AG20443 (cell line): ENCODE data around the gene XPNPEP1.

Experiments used
- DNase-seq: peaks from one replicate; pipeline ENCODE4 v3.0.0; 2012; ENCODE audit warnings: low spot score, mixed read lengths

XPNPEP1 gene

DNA sequence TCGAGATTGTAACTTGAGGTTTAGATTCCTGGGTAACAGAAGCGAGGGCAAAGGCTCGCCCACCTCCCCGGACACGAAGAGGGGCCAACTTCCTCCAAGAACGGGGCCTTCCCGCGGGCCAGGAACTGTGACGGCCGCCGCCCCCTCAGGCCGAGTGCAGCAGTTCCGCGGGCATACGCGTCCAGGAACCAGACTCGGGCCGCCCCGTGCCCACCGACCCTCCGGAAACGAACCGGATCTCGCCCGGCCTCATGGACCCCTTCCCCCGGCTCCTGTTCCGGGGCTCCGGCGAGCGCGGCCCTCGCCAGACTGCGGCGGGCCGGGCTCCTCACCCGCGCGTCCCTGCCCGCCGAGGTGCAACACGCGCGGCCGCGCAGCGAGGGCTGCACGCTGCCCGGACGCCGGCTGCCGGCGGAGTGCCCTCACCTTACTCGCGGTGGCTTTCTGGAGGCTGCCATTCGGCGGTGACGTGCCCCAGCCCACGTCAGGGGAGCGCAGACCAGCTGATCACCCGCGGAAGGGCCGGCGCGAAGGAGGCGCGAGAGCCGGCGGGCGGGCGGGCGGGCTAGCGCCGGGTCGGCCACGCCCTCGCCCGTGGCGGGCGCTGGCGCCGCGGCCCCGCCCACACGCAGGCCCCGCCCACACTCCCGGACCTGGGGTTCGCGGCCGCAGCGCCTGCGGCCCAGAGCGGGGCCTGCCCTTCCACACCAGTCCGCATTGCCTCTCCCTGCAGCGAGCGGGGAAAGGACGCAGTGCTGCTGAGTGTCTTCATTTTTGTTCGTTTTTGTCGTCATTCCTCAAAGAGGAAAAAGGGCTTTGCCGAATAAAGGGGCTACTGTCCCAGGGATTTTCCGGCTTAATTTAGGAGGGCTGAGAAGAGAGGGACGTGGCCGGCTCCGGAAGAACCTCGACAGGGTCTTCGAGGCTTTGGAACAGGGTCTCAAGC lies at the start of gene XPNPEP1:
XPNPEP1 (minus strand) TSS at position 536 of the 946 bp plus-strand sequence; CDS start at position 458, 78 bp downstream.
- DNase-seq = peak; percentile 99

DNA sequence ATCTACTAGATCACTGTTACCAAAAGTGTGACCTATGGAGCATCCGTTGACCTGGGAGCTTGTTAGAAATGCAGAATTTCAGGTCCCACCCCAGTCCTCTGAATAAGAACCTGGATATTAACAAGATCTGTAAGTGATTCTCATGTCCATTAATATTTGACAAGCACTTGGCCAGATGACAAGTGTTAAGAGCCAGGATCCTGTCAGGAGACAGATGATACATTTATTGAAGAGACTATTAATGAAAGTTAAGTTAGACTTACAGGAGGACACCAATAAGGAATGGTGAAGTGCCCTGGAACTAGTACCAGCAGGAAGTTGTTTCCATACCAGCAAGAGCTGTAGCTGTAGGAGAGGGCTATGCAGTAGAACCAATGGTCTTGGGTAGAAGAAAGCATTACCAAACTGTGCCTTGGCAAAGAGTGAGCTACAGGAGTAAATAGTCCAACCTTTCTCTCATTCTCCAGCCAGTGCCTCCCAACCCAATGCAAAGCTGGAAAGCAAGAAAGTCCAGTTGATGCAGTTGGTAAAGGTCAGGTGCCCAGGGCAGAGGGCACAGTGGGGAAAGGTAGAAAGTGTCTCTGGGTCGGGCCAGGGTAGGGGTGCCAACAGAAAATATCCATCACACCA lies 49.2 kb upstream of the XPNPEP1 start:
- no peak for DNase-seq

DNA sequence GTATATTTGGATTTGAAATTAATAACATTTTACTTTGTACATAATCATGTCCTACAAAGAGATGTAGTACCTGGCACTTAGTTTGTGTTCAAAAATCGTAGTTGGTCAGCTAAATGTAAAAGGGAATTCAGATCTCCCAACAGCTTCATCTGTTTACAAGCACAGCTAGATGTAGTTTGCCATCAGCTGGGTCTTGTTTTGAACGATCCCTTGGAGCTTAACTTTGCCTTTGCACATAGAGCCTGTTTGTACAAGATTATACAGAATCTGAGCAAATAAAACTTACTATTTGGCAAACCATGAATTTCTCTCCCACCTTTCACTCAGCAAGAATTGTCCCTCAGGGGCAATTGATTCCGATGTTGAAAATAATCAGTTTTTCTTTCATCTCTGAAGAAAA lies 48.3 kb upstream of the XPNPEP1 start:
- no peak for DNase-seq

DNA sequence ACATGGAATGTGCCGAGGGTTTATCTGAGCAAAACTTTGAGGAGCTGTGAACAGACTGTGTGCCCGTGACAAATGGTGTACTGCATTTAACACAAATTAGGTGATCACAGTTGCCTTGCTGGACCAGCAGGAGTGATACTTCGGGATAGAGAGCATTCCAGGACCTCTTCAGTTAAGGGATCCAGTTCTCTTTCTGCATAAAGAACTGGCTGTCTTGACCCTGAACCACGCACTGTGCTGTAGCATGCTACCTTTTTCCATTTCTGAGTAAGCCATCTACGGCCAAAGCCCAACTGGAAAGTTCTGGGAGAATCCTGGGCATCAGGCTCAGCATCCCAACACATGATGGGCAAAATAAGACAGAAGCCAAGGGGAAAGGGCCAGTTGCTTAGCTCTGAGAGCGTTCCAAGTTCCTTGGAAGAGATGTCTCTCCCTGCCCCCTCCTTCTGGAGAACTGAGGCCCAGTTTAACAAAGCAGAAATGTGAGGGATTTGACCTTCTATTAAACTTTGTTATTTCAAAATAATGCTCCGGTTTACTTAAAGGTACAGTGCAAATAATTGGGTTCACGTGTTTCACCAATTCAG lies 46.5 kb upstream of the XPNPEP1 start:
- no peak for DNase-seq

DNA sequence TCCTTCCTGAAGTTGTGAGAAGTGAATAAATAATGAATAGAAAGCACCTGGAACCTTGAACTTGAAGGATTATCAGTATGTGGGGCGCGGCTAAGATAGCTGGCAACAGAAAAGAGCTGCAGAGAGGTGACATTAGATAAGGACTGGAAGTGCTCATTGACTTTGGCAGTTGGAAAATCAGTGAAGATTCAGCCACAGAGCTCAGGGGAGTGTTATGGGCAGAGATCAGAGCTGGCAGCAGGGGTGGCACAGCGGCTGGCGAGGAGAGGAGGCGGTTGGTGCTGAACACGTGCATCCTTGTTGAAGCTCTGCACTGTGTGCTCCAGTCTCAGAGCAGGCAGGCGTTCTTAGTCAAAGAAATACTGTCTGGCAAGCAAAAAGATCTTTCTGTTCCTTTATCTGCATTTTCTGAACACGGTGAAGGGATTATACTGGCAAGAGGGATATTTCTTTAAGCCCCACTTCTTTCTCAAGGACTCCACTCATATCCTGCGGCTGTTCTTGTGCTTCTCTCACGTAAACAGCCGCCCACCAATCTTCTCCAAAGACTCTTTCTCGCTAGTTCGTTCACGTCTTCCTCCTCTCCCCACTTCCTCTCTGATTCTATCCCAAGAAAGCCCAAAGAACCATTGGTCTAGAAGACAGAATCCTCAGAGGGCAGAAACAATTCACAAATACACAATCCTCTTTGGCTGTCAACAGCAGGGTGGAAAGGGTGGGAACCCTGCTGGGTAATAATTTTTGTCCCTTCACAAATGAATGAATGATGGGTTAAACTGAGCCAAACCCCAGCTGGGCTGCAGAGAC lies 45.8 kb upstream of the XPNPEP1 start:
- no peak for DNase-seq

DNA sequence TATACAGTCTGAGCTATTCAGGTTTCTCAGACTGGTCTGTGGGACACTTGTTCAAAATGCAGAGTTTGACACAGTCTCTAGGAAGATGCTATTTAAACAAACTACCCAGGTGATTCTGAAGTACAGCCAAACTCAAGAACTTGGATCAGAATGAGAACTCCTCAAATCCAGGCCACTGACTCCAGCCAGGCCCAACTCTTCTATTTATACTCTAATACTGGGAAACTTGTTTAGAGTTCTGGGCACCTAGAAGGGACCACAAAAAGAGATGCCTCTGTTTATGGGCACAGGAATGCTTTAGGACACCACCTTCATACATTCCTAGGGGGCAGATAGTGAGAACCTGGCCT lies 44.4 kb upstream of the XPNPEP1 start:
- no peak for DNase-seq

DNA sequence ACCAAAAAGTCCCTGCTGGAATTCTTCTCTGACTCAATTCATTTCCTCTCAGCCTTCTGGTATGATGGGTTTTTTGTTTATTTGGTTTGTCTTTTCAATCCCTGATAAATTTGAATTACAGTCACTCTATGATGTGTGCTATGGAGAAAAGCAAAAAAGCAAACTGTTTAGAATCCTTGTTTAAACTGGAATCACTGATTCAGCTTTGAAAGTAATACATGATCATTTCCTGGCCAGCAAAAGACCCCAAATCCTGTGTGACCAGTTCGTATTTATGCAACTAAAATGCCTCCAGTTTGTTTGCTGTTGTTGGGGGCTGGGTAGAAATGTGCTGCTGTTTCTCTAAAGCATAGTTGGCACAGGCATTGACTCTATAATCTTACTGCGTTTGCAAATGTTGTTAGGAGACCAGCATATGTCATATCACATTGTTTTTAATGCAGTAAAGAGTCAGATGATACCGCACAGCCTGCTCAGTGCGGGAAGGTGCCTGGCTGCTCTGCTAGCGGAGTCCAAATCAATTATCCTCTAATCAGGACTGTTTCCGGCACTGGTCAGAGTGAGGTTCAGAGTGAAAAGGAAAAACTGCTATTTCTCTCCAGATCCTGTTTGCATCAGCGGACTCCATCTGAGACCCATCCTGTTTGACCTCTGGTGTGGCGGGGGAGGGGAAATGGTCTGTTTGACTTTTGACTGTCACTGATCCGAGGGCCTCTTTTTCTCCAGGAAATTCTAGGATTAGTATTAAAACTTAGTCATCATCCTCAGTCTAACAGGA lies 43.8 kb upstream of the XPNPEP1 start:
- peak; percentile 32 for DNase-seq

DNA sequence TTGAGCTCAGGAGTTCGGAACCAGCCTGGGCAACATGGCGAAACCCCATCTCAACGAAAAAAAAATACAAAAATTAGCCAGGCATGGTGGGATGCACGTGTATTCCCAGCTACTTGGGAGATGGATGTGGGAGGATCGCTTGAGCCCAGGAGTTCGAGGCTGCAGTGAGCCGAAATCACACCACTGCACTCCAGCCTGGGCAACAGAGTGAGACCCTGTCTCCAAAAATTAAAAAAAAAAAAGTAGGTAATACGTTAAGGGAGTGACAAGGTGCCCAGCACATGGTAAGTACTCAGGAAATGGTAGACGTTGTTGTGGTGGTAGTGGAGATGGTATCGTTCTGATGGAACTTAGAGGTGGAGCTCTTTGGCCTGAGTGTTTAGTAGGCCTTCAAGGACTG lies 41.0 kb upstream of the XPNPEP1 start:
- no peak for DNase-seq

DNA sequence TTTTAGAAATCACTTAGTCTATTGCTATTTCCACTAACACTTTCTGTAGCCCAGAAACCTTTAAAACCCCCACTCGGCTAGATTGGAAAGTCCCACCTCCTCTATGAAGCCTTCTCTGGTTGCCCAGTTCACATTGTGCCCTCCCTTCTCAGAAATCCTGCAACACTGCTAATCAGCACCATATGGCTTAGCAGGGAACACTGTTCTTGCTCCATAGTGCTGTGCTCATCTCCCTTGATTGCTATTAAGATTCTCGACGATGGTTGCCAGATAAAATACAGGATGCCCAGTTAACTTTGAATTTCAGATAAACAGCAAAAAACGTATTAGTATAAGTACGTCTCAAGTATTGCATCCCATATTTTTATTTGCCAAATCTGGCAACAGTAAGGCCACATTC lies 40.1 kb upstream of the XPNPEP1 start:
- peak; percentile 74 for DNase-seq

DNA sequence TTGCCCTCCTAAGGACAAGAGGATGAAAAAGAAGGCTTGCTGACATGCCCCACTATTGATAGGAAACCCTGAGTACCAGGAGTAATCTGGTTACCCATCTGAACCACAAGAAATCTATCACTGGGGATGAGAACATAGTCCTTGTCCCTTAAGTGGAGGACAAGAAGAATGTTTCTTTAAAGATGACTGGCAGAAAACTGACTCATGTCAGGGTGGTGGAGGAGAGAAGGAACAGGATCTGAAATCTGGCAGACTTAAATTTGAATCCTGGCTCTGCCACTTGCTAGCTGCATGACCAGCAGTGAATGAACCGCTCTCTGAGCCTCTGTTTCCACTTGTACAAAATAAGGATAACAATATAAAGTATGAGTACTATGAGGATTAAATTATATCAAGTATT lies 38.9 kb upstream of the XPNPEP1 start:
- no peak for DNase-seq

DNA sequence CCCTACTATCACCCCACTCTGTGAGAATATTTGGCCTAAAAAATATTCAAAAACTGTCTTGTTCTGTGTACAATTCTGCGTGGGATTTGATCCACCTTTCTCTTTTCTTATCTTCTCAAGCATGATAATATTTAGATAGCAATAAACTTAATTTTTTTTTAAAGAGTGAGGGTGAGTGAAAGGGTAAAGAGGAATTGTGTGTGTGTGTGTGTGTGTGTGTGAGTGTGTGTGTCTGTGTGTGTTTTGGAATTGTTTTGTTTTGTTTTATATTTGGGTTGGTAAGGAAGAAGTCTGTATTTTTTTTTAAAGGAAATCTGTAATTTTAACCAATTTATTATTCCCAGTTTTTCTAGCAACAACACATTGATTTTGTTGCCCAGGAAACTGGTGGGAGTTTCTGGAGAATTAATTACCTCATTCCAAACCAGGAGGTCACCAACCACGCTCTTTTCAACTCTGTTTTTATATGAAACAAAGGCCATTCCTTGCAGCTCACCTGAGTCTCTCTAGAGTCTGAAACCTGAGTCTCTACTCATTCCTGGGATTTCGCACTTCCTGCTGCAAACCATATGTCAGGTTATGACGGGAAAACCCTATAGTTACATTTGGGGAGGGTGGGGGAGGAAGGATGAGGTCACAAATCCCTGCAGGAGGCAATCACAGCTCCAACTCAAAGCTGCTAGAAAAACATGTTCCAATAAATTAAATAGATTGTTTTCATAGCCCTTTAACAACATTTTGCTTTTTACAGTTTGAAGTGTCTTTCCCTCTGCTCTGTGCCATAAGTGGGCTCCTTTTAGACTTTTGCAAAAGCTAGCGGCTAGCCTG lies 38.1 kb upstream of the XPNPEP1 start:
- DNase-seq = no peak

DNA sequence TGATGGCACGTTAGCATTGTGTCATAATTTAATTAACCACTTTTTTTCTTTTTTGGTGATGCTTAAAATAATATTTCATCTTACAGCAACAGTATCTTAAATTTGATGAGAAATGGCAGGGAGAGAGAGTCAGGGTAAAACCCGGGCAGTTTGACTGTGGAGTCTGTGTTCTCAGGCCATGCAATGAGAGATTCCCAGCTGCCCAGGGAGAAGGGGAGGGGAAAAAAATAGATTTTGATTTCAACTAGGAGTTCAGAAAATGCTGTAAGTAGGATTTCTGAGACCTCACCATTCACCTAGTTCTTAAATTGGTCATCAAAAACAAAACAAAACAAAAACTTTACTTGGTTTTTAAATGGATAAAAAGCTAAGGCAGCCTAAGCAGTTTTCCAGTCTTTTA lies 37.4 kb upstream of the XPNPEP1 start:
- DNase-seq = no peak

DNA sequence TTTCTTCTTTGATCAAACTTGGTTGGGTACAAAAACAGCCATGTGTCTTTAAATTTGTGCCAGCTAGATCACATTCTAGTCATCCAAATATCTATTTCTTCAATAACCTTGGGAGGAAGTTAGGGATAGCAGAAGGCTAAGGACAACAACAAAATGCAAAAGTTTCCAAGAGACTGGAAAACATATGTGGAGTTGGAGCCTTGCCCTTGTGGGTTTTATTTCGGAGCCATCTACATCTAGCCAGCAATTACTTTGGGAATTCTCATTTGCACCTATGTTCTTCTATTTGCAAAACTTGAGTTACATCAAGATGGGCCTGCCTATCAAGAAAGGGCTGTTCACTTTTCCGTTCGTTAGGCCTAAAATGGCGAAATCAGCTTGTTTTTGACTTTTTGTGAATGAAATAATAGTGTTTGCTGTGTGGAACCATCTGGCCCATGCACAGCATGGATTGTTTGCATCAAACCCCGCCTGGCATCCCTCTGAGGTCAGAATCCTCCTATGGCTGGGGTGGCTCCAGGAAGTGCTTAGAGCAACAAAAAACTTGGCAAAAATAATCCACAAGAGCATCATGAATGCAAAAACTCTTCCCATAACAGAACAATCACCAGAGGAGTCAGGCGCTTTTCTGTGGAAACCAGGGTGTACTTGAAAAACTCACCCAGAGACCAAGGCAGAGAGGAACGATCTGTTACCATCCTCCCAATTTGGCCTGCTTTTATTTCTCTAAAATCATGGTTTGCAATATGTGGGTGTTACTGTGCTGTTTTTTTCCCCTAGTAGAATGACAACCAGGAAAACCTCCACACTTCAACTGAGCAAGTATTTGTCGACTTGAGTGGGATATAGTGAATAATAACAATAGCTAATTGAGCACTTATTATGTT lies 36.2 kb upstream of the XPNPEP1 start:
- DNase-seq = no peak

DNA sequence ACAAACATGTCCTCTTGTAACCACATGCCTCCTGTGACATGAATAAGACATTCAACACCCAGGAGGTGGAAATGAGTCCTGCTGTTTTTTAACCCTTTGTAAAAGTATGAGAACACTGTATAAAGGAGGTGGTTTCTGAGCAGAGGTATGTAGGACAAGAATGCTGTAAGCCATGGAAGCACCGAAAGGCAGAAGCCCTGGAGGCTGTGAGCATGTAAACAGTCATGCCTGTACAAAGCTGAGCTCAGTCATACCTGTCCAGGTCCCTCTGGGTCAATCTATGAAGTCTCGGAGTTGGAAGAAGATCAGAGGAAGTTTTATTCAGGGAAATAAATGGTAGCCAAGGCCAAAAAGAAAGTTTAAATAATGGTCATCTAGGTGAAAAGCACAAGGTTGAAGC lies 34.7 kb upstream of the XPNPEP1 start:
- DNase-seq = no peak

DNA sequence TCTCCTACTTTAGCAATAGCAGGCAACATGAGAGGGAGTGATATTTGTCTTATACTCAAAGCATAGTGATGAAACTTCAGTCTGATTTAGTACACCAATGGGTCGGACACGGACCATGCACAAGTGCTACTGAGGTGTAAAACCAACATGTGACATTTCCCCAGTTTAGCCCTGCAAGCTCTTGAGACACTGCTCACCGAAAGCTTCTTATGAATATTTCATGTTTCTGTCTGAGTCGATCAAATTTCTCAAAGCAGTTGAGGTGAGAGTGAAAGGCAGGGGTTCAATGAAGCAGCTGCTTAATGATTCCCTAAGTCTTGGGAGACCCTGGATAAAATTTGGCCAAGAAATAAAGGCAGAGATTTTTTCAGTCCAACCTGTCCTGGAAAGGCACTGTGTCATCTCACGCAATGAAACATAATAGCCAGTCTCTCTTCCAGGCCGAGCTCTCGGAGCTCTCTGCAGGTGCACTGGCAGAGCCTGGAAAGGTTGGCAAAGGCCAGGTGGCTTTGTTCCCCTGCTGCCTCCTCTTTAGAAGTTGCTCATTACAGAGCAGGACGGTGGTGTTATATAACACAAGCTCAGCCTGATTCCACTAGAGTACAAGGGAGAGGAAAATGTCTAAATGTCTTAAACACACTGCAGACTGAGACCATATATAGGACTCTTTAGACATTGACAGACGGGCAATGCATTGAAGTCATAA lies 33.9 kb upstream of the XPNPEP1 start:
- no peak for DNase-seq

DNA sequence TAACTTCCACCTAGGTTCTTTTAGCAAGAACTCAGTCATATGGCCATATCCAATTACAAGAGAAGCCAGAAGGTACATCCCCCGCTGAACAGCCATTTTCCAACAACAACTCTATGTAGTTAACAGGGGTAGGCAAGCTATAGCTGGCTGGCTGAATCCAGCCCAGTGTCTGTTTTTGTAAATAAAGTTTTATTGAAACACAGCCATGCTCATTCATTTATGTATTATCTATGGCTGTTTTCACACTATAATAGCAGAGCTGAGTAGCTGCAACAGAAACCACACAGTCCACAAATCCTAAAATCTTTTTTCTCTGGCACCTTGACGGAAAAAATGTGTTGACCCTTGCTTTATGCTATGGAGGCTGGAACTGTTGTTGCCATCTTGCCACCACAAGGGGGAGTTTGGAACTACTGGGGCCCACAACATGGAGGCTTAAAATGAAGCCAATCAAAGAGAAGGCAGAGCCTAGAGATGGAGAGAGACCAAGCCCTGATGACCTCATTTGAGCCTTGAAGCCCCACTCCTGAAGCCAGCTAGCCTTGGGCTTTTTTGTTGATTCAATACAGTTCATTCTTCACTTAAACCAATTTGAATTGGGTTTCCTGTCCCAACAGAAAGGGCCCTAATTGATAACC lies 33.3 kb upstream of the XPNPEP1 start:
- peak; percentile 42 for DNase-seq

DNA sequence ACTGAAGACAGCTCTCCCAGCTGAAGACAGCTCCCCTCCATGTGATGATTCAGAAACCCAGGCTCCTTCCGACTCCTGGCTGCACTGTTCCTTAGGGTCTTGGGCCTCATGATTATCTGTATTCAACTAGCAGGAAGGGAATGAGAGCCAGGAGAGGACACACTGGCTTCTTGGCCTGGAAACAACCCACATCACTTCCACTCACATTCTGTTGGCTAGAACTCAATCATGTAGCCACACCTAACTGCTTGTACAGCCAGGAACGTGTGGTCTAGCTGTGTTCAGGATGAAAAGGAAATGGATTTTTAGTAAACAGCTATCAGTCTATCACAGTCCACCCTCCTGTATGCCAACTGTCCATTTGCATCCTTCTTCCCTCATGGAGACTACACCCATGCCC lies 30.5 kb upstream of the XPNPEP1 start:
- DNase-seq = no peak

DNA sequence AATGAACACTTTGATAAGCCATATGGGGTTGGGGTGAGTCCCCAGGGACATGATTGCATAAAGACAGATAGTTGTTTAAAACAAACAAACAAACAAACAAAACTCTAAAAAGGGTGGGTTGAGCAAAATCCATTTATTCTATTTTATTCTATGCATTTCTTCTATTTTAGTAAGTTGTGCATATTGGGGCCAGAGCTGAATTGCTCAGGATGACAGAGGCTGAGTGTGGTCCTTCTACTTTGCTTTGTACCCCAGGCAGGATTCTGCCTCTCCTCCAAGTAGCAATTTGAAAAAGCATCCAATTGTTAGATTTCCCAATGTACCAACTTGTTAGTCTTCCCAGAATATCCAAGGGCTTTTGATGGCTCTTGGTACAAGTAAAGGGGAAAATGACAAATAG lies 29.2 kb upstream of the XPNPEP1 start:
- no peak for DNase-seq
